T-cell (primary cell): ENCODE data around the gene KRT10. TPM values are rescaled to one million over a fixed set of nuclear protein-coding genes. Genes with fewer than 3 reads are reported as not detected.
"Not testable (repeated sequence)": the region's sequence is repeated elsewhere in the genome, so short reads cannot be mapped to it uniquely, and the experiment has no call there.

Source experiments
- ATAC-seq, 4 experiments: fragments of 200-7000 bp in 3 of 4; fragments of 150-1000 bp in 1 of 4; cut with Tn5 transposase; replicated peaks in 1 of 4; 1 replicate in 3 of 4; 2 replicates in 1 of 4; pipeline ENCODE4 v1.10.0; 2021; ENCODE audit warnings: moderate library complexity in 3 of 4, mild to moderate bottlenecking in 2 of 4, moderate number of reproducible peaks in 1 of 4
- CTCF ChIA-PET, 2 donors: fragments of 300-600 bp; sonication (Branson Sonifier 250); formaldehyde crosslinking; loops; one replicate each; lab custom pipeline; 2022; ENCODE audit warnings: antibody characterized with exemption in 2 of 2; lab: Charles Lee
- POLR2A ChIA-PET, 2 donors: fragments of 300-600 bp; sonication (Branson Sonifier 250); formaldehyde crosslinking; loops; one replicate each; lab custom pipeline; 2022; ENCODE audit warnings: antibody characterized with exemption in 2 of 2; lab: Charles Lee
- DNase-seq, 35 experiments: peaks; one replicate each; pipeline versions ENCODE4 v3.0.0 to v3.0.0-alpha.2; 2013 to 2023
- H3K27ac ChIP-seq: one replicate; pipeline ENCODE4 v1.5.1; 2013; ENCODE audit warnings: low read length
- H3K27me3 ChIP-seq, 2 experiments: replicated peaks in 1 of 2; 1 replicate in 1 of 2; 2 replicates in 1 of 2; pipeline versions ENCODE4 v1.6.1 to v1.7.0; 2013; ENCODE audit warnings: low read length in 1 of 2, mixed read lengths in 1 of 2; ENCODE audit not compliant: control insufficient read depth in 2 of 2, insufficient read depth in 2 of 2; ENCODE audit errors: extremely low read depth in 1 of 2
- H3K36me3 ChIP-seq, 2 donors: 1 replicate in 1 of 2; 2 replicates in 1 of 2; pipeline versions ENCODE4 v1.6.1 to v1.7.0; 2013; ENCODE audit warnings: low read length in 1 of 2; ENCODE audit not compliant: control insufficient read depth in 2 of 2, insufficient read depth in 1 of 2; ENCODE audit errors: extremely low read depth in 1 of 2
- H3K4me1 ChIP-seq, 2 experiments: 1 replicate in 1 of 2; 2 replicates in 1 of 2; pipeline versions ENCODE4 v1.6.1 to v1.7.0; 2013; ENCODE audit warnings: low read length in 2 of 2, mixed read lengths in 1 of 2; ENCODE audit not compliant: insufficient read depth in 2 of 2, control insufficient read depth in 1 of 2; ENCODE audit errors: extremely low read depth in 1 of 2
- H3K4me3 ChIP-seq, 2 donors: 1 replicate in 1 of 2; 2 replicates in 1 of 2; pipeline versions ENCODE4 v1.5.1 to v1.7.0; 2013; ENCODE audit warnings: mild to moderate bottlenecking in 2 of 2, low read length in 1 of 2, moderate library complexity in 1 of 2; ENCODE audit not compliant: control insufficient read depth in 1 of 2; ENCODE audit errors: extremely low read depth in 1 of 2
- H3K9me3 ChIP-seq: 2 replicates; pipeline ENCODE4 v1.7.0; 2013
- H3K27ac Mint-ChIP-seq, 2 donors: one replicate each; pipeline ENCODE4 v1.8.0; 2020 to 2021; ENCODE audit warnings: mild to moderate bottlenecking in 2 of 2, mixed read lengths in 2 of 2
- H3K27me3 Mint-ChIP-seq, 2 donors: one replicate each; pipeline ENCODE4 v1.8.0; 2021 to 2022; ENCODE audit warnings: mixed read lengths in 2 of 2
- H3K36me3 Mint-ChIP-seq: one replicate; pipeline ENCODE4 v1.8.0; 2021; ENCODE audit warnings: mixed read lengths
- H3K4me1 Mint-ChIP-seq, 3 donors: one replicate each; pipeline ENCODE4 v1.8.0; 2020 to 2022; ENCODE audit warnings: mixed read lengths in 3 of 3, mild to moderate bottlenecking in 1 of 3
- H3K4me3 Mint-ChIP-seq, 3 donors: one replicate each; pipeline ENCODE4 v1.8.0; 2020 to 2022; ENCODE audit warnings: mild to moderate bottlenecking in 3 of 3, mixed read lengths in 3 of 3, moderate library complexity in 3 of 3
- H3K9me3 Mint-ChIP-seq, 3 donors: one replicate each; pipeline ENCODE4 v1.8.0; 2020 to 2022; ENCODE audit warnings: mixed read lengths in 3 of 3
- WGBS: methylation state at CpG from one replicate; pipeline ENCODE4 v1.1.5; 2013; ENCODE audit warnings: missing lambda C conversion rate; ENCODE audit not compliant: insufficient coverage; 5-methylcytosine and 5-hydroxymethylcytosine counted together
- total RNA-seq, 35 experiments: library from RNA in 6 of 35; stranded (reverse) in 6 of 35; fragments of 120-200 nt in 1 of 35; gene quantifications; one replicate each; pipeline versions ENCODE4 v1.2.1 to v1.2.4 and lab custom pipeline; 2013 to 2026

Gene KRT10
- total RNA-seq, 5 donors from 2014 or later (not counting 1 experiment from before 2014, with no cell fraction given), result 27.2 to 35.3 (median 31.4) TPM

GRCh38 chr17:40816569-40816968 is 5.8 kb downstream of the KRT10 start:
- Histone ChIP-seq H3K27ac (no peak overlapping the region), H3K36me3 (peaks cover 0 to 6% of the 10 kb centered on the region in 2 donors), H3K9me3 (no peaks in the 10 kb centered on the region), H3K4me1 (peaks cover 6 to 10% of the 10 kb centered on the region in 2 experiments), H3K4me3 (no peak overlapping the region), H3K27me3 (peaks cover 2 to 4% of the 10 kb centered on the region in 2 experiments)
- peaks cover 0 to 6% (median 0%) of the 10 kb centered on the region in 3 donors for H3K9me3 Mint-ChIP-seq
- DNase-seq (no peak), ATAC-seq (no peak)
- no CpG with 5 or more reads among the region's 3 CpGs for WGBS
- ChIA-PET POLR2A (interaction anchor here (0.5 to 0.7 kb wide), 2 partner anchors 856 to 874 kb away, joined by 3 to 11 read pairs; no protein-coding TSS in a partner anchor), CTCF (interaction anchor here (0.6 to 0.7 kb wide), 2 partner anchors 191 to 832 kb away, joined by 3 to 4 read pairs; no protein-coding TSS in a partner anchor)
- H3K27ac Mint-ChIP-seq, result no peak overlapping the region
- H3K4me3 Mint-ChIP-seq, result peak overlapping the region in 2 of 3 donors; percentile 49 to 59
- peaks cover 20 to 31% (median 27%) of the 10 kb centered on the region in 3 donors for H3K4me1 Mint-ChIP-seq
- H3K27me3 Mint-ChIP-seq, result peaks cover 28 to 34% of the 10 kb centered on the region in 2 donors
- H3K36me3 Mint-ChIP-seq, result peaks cover 26% of the 10 kb centered on the region

GRCh38 chr17:40815381-40815780 is 7.0 kb downstream of the KRT10 start:
- no peaks in the 10 kb centered on the region for H3K9me3 ChIP-seq
- peaks cover 6 to 10% of the 10 kb centered on the region in 2 experiments for H3K4me1 ChIP-seq
- peaks cover 2 to 4% of the 10 kb centered on the region in 2 experiments for H3K27me3 ChIP-seq
- peaks cover 24% of the 10 kb centered on the region for H3K36me3 Mint-ChIP-seq
- H3K27me3 Mint-ChIP-seq, result peaks cover 36 to 41% of the 10 kb centered on the region in 2 donors
- H3K27ac Mint-ChIP-seq, result no peak overlapping the region
- CTCF ChIA-PET, result interaction anchor here in 1 of 2 donors (1.2 kb wide), 1 partner anchor 848 kb away, joined by 4 read pairs; no protein-coding TSS in a partner anchor
- no peak overlapping the region for H3K27ac ChIP-seq
- peaks cover 0 to 5% (median 0%) of the 10 kb centered on the region in 3 donors for H3K9me3 Mint-ChIP-seq
- DNase-seq (no peak), ATAC-seq (no peak)
- H3K4me1 Mint-ChIP-seq, result peaks cover 20 to 29% (median 25%) of the 10 kb centered on the region in 3 donors
- POLR2A ChIA-PET, result interaction anchor here in 1 of 2 donors (0.8 kb wide), 1 partner anchor 873 kb away, joined by 6 read pairs; no protein-coding TSS in a partner anchor
- no CpG with 5 or more reads among the region's 1 CpG for WGBS
- no peak overlapping the region for H3K4me3 ChIP-seq
- peaks cover 0 to 6% of the 10 kb centered on the region in 2 donors for H3K36me3 ChIP-seq
- H3K4me3 Mint-ChIP-seq, result no peak overlapping the region

- H3K27ac ChIP-seq, H3K36me3 ChIP-seq, POLR2A ChIA-PET, DNase-seq, H3K27me3 ChIP-seq, H3K4me3 Mint-ChIP-seq, H3K9me3 Mint-ChIP-seq, H3K9me3 ChIP-seq, ATAC-seq, H3K4me3 ChIP-seq, H3K4me1 ChIP-seq, H3K27ac Mint-ChIP-seq: not testable (repeated sequence)
- Mint-ChIP-seq H3K27me3 (peaks cover 44 to 48% of the 10 kb centered on the region in 2 donors), H3K4me1 (peaks cover 14 to 22% (median 18%) of the 10 kb centered on the region in 3 donors), H3K36me3 (peaks cover 20% of the 10 kb centered on the region)
- CTCF ChIA-PET, result interaction anchor here in 1 of 2 donors (1.2 kb wide), 1 partner anchor 848 kb away, joined by 4 read pairs; no protein-coding TSS in a partner anchor
- WGBS, result no CpG with 5 or more reads among the region's 3 CpGs
Measured at GRCh38 chr17:40814657-40815056, 7.8 kb downstream of the KRT10 start.

GRCh38 chr17:40813804-40814203 is 8.6 kb downstream of the KRT10 start:
- Mint-ChIP-seq H3K4me1 (peaks cover 9 to 14% (median 12%) of the 10 kb centered on the region in 3 donors), H3K4me3 (no peak overlapping the region), H3K27ac (no peak overlapping the region), H3K9me3 (no peaks in the 10 kb centered on the region), H3K27me3 (peaks cover 46 to 54% of the 10 kb centered on the region in 2 donors), H3K36me3 (peaks cover 20% of the 10 kb centered on the region)
- Histone ChIP-seq H3K27me3 (peaks cover 2 to 4% of the 10 kb centered on the region in 2 experiments), H3K36me3 (peaks cover 0 to 6% of the 10 kb centered on the region in 2 donors), H3K4me1 (peaks cover 0 to 3% of the 10 kb centered on the region in 2 experiments), H3K27ac (no peak overlapping the region), H3K4me3 (no peak overlapping the region), H3K9me3 (no peaks in the 10 kb centered on the region)
- ChIA-PET CTCF (no interaction called here), POLR2A (no interaction called here)
- DNase-seq (no peak), ATAC-seq (no peak)
- WGBS, result no CpG with 5 or more reads among the region's 4 CpGs

GRCh38 chr17:40812639-40813038 is 9.8 kb downstream of the KRT10 start:
- DNase-seq (no peak), ATAC-seq (no peak)
- H3K27me3 ChIP-seq, result peaks cover 2 to 7% of the 10 kb centered on the region in 2 experiments
- ChIA-PET POLR2A (no interaction called here), CTCF (interaction anchor here in 1 of 2 donors (0.8 to 1.2 kb wide), 2 partner anchors 848 to 853 kb away, joined by 3 to 6 read pairs; no protein-coding TSS in a partner anchor)
- Mint-ChIP-seq H3K4me3 (no peak overlapping the region), H3K27ac (no peak overlapping the region), H3K36me3 (peaks cover 13% of the 10 kb centered on the region), H3K9me3 (no peaks in the 10 kb centered on the region), H3K4me1 (peaks cover 2 to 7% (median 5%) of the 10 kb centered on the region in 3 donors), H3K27me3 (peaks cover 51 to 65% of the 10 kb centered on the region in 2 donors)
- WGBS, result 86% methylated on average over 1 of the region's 3 CpGs
- no peak overlapping the region for H3K4me3 ChIP-seq
- peaks cover 0 to 6% of the 10 kb centered on the region in 2 donors for H3K36me3 ChIP-seq
- no peak overlapping the region for H3K27ac ChIP-seq
- H3K9me3 ChIP-seq, result no peaks in the 10 kb centered on the region
- H3K4me1 ChIP-seq, result no peaks in the 10 kb centered on the region

GRCh38 chr17:40810494-40810893 is 11.9 kb downstream of the KRT10 start:
- no peak overlapping the region for H3K27ac ChIP-seq
- WGBS, result 100% methylated on average over 1 of the region's 6 CpGs
- ChIA-PET POLR2A (no interaction called here), CTCF (interaction anchor here in 1 of 2 donors (0.7 kb wide), 1 partner anchor 566 kb away, joined by 6 read pairs; no protein-coding TSS in a partner anchor)
- ATAC-seq (no peak), DNase-seq (no peak)
- peaks cover 4 to 16% of the 10 kb centered on the region in 2 experiments for H3K27me3 ChIP-seq
- no peak overlapping the region for H3K27ac Mint-ChIP-seq
- H3K9me3 Mint-ChIP-seq, result no peaks in the 10 kb centered on the region
- H3K4me3 Mint-ChIP-seq, result no peak overlapping the region
- H3K4me1 Mint-ChIP-seq, result no peaks in the 10 kb centered on the region
- no peaks in the 10 kb centered on the region for H3K36me3 ChIP-seq
- no peak overlapping the region for H3K4me3 ChIP-seq
- no peaks in the 10 kb centered on the region for H3K36me3 Mint-ChIP-seq
- H3K27me3 Mint-ChIP-seq, result peaks cover 65 to 83% of the 10 kb centered on the region in 2 donors
- H3K9me3 ChIP-seq, result no peaks in the 10 kb centered on the region
- H3K4me1 ChIP-seq, result no peaks in the 10 kb centered on the region
